WTC11 (cell line): ENCODE results near the gene TRIM44. TPM values are rescaled to one million over a fixed set of nuclear protein-coding genes. Genes with fewer than 3 reads are reported as not detected.
"Not testable (repeated sequence)": the region's sequence is repeated elsewhere in the genome, so short reads cannot be mapped to it uniquely, and the experiment has no call there.

ENCODE experiments used
- ATAC-seq: fragments of 200-7000 bp; cut with Tn5 transposase; 2 replicates; pipeline ENCODE4 v1.10.0; 2021; ENCODE audit warnings: mild to moderate bottlenecking, moderate library complexity
- CTCF ChIA-PET: fragments of 300-600 bp; sonication (Branson Sonifier 250); formaldehyde crosslinking; loops from one replicate; lab custom pipeline; 2021; ENCODE audit warnings: antibody characterized with exemption; lab: Charles Lee
- POLR2A ChIA-PET: fragments of 350-600 bp; sonication (Branson Sonifier 250); formaldehyde crosslinking; loops from one replicate; lab custom pipeline; 2021; ENCODE audit warnings: antibody characterized with exemption; lab: Charles Lee
- DNase-seq: peaks from one replicate; pipeline ENCODE4 v3.0.0; 2021; ENCODE audit warnings: low spot score
- H3K27ac Mint-ChIP-seq: 2 replicates; pipeline ENCODE4 v1.8.0; 2021; ENCODE audit warnings: mixed read lengths
- H3K27me3 Mint-ChIP-seq: 2 replicates; pipeline ENCODE4 v1.8.0; 2021; ENCODE audit warnings: low read depth, mild to moderate bottlenecking, moderate library complexity, mixed read lengths
- H3K36me3 Mint-ChIP-seq: 2 replicates; pipeline ENCODE4 v1.8.0; 2021; ENCODE audit warnings: mixed read lengths
- H3K4me1 Mint-ChIP-seq: 2 replicates; pipeline ENCODE4 v1.8.0; 2022; ENCODE audit warnings: mixed read lengths
- H3K4me3 Mint-ChIP-seq: 2 replicates; pipeline ENCODE4 v1.8.0; 2021; ENCODE audit warnings: mild to moderate bottlenecking, moderate library complexity, mixed read lengths
- H3K9me3 Mint-ChIP-seq: 2 replicates; pipeline ENCODE4 v1.8.0; 2021; ENCODE audit warnings: mixed read lengths
- ELF4 ChIP-seq: sonication (generic); formaldehyde crosslinking; IDR thresholded peaks from 2 replicates; pipeline ENCODE4 v1.8.1; 2022; ENCODE audit warnings: low read depth, mild to moderate bottlenecking, moderate library complexity, missing genetic modification reagents
- FOXK1 ChIP-seq: sonication (generic); formaldehyde crosslinking; IDR thresholded peaks from 2 replicates; pipeline ENCODE4 v1.8.0; 2022; ENCODE audit warnings: mild to moderate bottlenecking, moderate library complexity, missing genetic modification reagents
- GABPB1 ChIP-seq: sonication (generic); formaldehyde crosslinking; IDR thresholded peaks from 2 replicates; pipeline ENCODE4 v1.8.1; 2023; ENCODE audit warnings: mild to moderate bottlenecking, missing genetic modification reagents
- GTF2I ChIP-seq: fragments of 250-450 bp; sonication (Bioruptor Pico); conservative IDR thresholded peaks from 2 replicates; pipeline ENCODE4 v1.4.0; 2021; ENCODE audit warnings: mild to moderate bottlenecking
- HMGA2 ChIP-seq: fragments of 250-450 bp; sonication (Bioruptor Pico); IDR thresholded peaks from 2 replicates; pipeline ENCODE4 v1.4.0; 2021; ENCODE audit warnings: mild to moderate bottlenecking, moderate library complexity
- JUN ChIP-seq: sonication (generic); formaldehyde crosslinking; IDR thresholded peaks from 2 replicates; pipeline ENCODE4 v1.8.0; 2023; ENCODE audit warnings: mild to moderate bottlenecking, missing genetic modification reagents
- KAT7 ChIP-seq: sonication (generic); formaldehyde crosslinking; IDR thresholded peaks from 2 replicates; pipeline ENCODE4 v1.8.1; 2023; ENCODE audit warnings: missing genetic modification reagents, mild to moderate bottlenecking, borderline replicate concordance
- MYBL2 ChIP-seq: sonication (generic); formaldehyde crosslinking; IDR thresholded peaks from 2 replicates; pipeline ENCODE4 v1.8.1; 2023; ENCODE audit warnings: mild to moderate bottlenecking, moderate library complexity, missing genetic modification reagents
- SMAD4 ChIP-seq: sonication (generic); formaldehyde crosslinking; IDR thresholded peaks from 2 replicates; pipeline ENCODE4 v1.8.0; 2022; ENCODE audit warnings: mild to moderate bottlenecking, missing genetic modification reagents
- SP1 ChIP-seq: sonication (generic); formaldehyde crosslinking; conservative IDR thresholded peaks from 2 replicates; pipeline ENCODE4 v1.8.1; 2022; ENCODE audit warnings: missing genetic modification reagents
- ZNF416 ChIP-seq: fragments of 250-450 bp; sonication (Bioruptor Pico); IDR thresholded peaks from 2 replicates; pipeline ENCODE4 v1.9.0; 2021; ENCODE audit warnings: mild to moderate bottlenecking, inconsistent platforms
- total RNA-seq: library from RNA; stranded (reverse); gene quantifications from 3 replicates; pipeline ENCODE4 v1.2.3, GENCODE V29; 2021
- TF ChIP-seq, protein P1 (sequence below): sonication (generic); formaldehyde crosslinking; IDR thresholded peaks from 2 replicates; pipeline ENCODE4 v1.8.1; 2023; ENCODE audit warnings: mild to moderate bottlenecking, missing genetic modification reagents, borderline replicate concordance
- TF ChIP-seq, protein P2 (sequence below): sonication (generic); formaldehyde crosslinking; IDR thresholded peaks from 2 replicates; pipeline ENCODE4 v1.8.1; 2023; ENCODE audit warnings: mild to moderate bottlenecking, moderate library complexity, missing genetic modification reagents
- TF ChIP-seq, protein P3 (sequence below): sonication (generic); formaldehyde crosslinking; IDR thresholded peaks from 2 replicates; pipeline ENCODE4 v1.8.0; 2022; ENCODE audit warnings: mild to moderate bottlenecking, missing genetic modification reagents
- TF ChIP-seq, protein P4 (sequence below): sonication (generic); formaldehyde crosslinking; IDR thresholded peaks from 2 replicates; pipeline ENCODE4 v1.8.0; 2022; ENCODE audit warnings: mild to moderate bottlenecking, missing genetic modification reagents
- TF ChIP-seq, protein P5 (sequence below): fragments of 250-450 bp; sonication (Bioruptor Pico); IDR thresholded peaks from 2 replicates; pipeline ENCODE4 v1.9.0; 2021; ENCODE audit warnings: mild to moderate bottlenecking
- TF ChIP-seq, protein P6 (sequence below): fragments of 250-450 bp; sonication (Bioruptor Pico); IDR thresholded peaks from 2 replicates; pipeline ENCODE4 v1.9.0; 2021; ENCODE audit warnings: moderate library complexity, mild to moderate bottlenecking, inconsistent platforms, borderline replicate concordance
- TF ChIP-seq, protein P7 (sequence below): sonication (generic); formaldehyde crosslinking; IDR thresholded peaks from 2 replicates; pipeline ENCODE4 v1.8.0; 2022; ENCODE audit warnings: mild to moderate bottlenecking, missing genetic modification reagents
- TF ChIP-seq, protein P8 (sequence below): sonication (generic); formaldehyde crosslinking; IDR thresholded peaks from 2 replicates; pipeline ENCODE4 v1.8.1; 2022; ENCODE audit warnings: mild to moderate bottlenecking, moderate library complexity, missing genetic modification reagents

Gene TRIM44
- total RNA-seq, 1 experiment from 2014 or later: 27.4 TPM

DNA sequence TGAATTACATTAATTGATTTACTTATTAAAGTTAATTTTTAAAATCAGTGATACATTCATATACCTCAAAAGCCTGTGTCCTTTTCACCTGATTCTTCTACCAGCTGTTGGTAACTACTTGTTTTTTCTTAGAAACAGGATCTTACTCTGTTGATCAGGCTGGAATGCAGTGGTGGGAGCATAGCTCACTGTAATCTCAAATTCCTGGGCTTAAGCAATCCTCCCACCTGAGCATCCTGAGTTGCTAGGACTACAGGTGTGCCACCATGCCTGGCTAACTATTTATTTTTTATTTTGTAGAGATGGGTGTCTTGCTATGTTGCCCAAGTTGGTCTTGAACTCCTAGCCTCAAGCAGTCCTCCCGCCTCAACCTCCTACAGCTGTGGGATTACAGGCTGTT lies 4.7 kb downstream of the TRIM44 start (continued):
- TF ChIP-seq, protein P1, sequence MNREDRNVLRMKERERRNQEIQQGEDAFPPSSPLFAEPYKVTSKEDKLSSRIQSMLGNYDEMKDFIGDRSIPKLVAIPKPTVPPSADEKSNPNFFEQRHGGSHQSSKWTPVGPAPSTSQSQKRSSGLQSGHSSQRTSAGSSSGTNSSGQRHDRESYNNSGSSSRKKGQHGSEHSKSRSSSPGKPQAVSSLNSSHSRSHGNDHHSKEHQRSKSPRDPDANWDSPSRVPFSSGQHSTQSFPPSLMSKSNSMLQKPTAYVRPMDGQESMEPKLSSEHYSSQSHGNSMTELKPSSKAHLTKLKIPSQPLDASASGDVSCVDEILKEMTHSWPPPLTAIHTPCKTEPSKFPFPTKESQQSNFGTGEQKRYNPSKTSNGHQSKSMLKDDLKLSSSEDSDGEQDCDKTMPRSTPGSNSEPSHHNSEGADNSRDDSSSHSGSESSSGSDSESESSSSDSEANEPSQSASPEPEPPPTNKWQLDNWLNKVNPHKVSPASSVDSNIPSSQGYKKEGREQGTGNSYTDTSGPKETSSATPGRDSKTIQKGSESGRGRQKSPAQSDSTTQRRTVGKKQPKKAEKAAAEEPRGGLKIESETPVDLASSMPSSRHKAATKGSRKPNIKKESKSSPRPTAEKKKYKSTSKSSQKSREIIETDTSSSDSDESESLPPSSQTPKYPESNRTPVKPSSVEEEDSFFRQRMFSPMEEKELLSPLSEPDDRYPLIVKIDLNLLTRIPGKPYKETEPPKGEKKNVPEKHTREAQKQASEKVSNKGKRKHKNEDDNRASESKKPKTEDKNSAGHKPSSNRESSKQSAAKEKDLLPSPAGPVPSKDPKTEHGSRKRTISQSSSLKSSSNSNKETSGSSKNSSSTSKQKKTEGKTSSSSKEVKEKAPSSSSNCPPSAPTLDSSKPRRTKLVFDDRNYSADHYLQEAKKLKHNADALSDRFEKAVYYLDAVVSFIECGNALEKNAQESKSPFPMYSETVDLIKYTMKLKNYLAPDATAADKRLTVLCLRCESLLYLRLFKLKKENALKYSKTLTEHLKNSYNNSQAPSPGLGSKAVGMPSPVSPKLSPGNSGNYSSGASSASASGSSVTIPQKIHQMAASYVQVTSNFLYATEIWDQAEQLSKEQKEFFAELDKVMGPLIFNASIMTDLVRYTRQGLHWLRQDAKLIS (CRISPR knock-in tag): no peak
- no peak for TF ChIP-seq GABPB1 (CRISPR knock-in tag)
- TF ChIP-seq GTF2I: no peak
- TF ChIP-seq, protein P2, sequence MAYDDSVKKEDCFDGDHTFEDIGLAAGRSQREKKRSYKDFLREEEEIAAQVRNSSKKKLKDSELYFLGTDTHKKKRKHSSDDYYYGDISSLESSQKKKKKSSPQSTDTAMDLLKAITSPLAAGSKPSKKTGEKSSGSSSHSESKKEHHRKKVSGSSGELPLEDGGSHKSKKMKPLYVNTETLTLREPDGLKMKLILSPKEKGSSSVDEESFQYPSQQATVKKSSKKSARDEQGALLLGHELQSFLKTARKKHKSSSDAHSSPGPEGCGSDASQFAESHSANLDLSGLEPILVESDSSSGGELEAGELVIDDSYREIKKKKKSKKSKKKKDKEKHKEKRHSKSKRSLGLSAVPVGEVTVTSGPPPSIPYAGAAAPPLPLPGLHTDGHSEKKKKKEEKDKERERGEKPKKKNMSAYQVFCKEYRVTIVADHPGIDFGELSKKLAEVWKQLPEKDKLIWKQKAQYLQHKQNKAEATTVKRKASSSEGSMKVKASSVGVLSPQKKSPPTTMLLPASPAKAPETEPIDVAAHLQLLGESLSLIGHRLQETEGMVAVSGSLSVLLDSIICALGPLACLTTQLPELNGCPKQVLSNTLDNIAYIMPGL (CRISPR knock-in tag): no peak
- no peak for TF ChIP-seq JUN (CRISPR knock-in tag)
- no peak for TF ChIP-seq SMAD4 (CRISPR knock-in tag)
- TF ChIP-seq, protein P3, sequence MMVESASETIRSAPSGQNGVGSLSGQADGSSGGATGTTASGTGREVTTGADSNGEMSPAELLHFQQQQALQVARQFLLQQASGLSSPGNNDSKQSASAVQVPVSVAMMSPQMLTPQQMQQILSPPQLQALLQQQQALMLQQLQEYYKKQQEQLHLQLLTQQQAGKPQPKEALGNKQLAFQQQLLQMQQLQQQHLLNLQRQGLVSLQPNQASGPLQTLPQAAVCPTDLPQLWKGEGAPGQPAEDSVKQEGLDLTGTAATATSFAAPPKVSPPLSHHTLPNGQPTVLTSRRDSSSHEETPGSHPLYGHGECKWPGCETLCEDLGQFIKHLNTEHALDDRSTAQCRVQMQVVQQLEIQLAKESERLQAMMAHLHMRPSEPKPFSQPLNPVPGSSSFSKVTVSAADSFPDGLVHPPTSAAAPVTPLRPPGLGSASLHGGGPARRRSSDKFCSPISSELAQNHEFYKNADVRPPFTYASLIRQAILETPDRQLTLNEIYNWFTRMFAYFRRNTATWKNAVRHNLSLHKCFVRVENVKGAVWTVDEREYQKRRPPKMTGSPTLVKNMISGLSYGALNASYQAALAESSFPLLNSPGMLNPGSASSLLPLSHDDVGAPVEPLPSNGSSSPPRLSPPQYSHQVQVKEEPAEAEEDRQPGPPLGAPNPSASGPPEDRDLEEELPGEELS (CRISPR knock-in tag): no peak
- TF ChIP-seq, protein P4, sequence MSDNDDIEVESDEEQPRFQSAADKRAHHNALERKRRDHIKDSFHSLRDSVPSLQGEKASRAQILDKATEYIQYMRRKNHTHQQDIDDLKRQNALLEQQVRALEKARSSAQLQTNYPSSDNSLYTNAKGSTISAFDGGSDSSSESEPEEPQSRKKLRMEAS (CRISPR knock-in tag): no peak

DNA sequence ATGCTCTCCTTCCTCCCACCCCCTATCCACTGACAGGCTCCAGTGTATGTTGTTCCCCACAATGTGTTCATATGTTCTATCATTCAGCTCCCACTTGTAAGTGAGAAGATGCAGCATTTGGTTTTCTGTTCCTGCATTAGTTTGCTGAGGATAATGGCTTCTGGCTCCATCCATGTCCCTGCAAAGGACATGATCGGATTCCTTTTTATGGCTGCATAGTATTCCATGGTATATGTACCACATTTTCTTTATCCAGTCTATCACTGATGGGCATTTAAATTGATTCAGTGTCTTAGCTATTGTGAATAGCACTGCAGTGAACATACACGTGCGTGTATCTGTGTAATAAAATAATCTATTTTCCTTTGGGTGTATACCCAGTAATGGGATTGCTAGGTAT lies 5.8 kb downstream of the TRIM44 start:
- H3K27ac Mint-ChIP-seq, CTCF ChIA-PET, H3K4me3 Mint-ChIP-seq, ATAC-seq, DNase-seq, POLR2A ChIA-PET: not testable (repeated sequence)
- H3K9me3 Mint-ChIP-seq: peaks cover 36% of the 10 kb centered on the region
- peaks cover 14% of the 10 kb centered on the region for H3K4me1 Mint-ChIP-seq
- peaks cover 36% of the 10 kb centered on the region for H3K36me3 Mint-ChIP-seq
- H3K27me3 Mint-ChIP-seq: peaks cover 23% of the 10 kb centered on the region

DNA sequence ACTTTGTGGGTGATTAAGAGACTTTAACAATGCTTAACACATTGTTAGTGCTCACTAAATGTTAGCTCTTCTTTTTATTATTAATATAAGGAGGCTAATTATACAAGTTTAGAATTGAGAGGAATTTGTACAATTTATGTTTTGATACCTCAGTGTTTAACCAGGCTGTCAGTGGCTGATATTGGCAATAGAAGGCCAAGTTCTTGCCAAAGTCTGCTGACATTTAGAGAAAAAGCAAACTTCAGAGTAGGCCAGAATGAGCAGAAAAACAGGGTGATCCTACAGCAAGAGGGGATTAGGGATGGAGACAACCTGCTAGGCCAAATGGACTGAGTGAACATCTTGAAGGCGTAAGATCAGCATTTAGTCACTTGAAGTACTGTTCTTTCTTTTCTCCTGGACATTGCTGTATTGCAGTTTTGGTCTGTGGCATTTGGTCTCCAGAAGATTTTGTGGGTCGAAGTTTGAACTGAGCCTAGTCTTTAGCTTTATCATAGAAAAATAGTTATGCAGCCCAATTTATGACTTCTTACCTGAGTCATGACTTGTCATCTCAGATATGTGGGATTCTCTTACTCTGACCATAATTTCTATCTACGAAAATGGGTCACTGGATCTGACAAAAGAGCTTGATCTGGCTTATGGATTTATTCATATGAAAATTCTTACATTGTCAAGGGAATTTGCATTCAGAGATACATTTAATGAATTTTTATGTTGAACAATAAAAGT lies 9.0 kb downstream of the TRIM44 start:
- ChIA-PET CTCF (interaction anchor here (1.7 kb wide), 1 partner anchor 150 kb away, joined by 8 read pairs; no protein-coding TSS in a partner anchor), POLR2A (no interaction called here)
- H3K4me1 Mint-ChIP-seq: peaks cover 4% of the 10 kb centered on the region
- no peak overlapping the region for H3K4me3 Mint-ChIP-seq
- no peak for ATAC-seq
- H3K27ac Mint-ChIP-seq: no peak overlapping the region
- H3K36me3 Mint-ChIP-seq: peaks cover 11% of the 10 kb centered on the region
- no peak for DNase-seq
- H3K9me3 Mint-ChIP-seq: peaks cover 9% of the 10 kb centered on the region
- H3K27me3 Mint-ChIP-seq: no peaks in the 10 kb centered on the region; the same call in 1 of the 2 replicates
- TF ChIP-seq MYBL2: no peak
- TF ChIP-seq, protein P5, sequence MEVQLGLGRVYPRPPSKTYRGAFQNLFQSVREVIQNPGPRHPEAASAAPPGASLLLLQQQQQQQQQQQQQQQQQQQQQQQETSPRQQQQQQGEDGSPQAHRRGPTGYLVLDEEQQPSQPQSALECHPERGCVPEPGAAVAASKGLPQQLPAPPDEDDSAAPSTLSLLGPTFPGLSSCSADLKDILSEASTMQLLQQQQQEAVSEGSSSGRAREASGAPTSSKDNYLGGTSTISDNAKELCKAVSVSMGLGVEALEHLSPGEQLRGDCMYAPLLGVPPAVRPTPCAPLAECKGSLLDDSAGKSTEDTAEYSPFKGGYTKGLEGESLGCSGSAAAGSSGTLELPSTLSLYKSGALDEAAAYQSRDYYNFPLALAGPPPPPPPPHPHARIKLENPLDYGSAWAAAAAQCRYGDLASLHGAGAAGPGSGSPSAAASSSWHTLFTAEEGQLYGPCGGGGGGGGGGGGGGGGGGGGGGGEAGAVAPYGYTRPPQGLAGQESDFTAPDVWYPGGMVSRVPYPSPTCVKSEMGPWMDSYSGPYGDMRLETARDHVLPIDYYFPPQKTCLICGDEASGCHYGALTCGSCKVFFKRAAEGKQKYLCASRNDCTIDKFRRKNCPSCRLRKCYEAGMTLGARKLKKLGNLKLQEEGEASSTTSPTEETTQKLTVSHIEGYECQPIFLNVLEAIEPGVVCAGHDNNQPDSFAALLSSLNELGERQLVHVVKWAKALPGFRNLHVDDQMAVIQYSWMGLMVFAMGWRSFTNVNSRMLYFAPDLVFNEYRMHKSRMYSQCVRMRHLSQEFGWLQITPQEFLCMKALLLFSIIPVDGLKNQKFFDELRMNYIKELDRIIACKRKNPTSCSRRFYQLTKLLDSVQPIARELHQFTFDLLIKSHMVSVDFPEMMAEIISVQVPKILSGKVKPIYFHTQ (CRISPR knock-in tag): no peak
- no peak for TF ChIP-seq ELF4 (CRISPR knock-in tag)
- no peak for TF ChIP-seq HMGA2 (CRISPR knock-in tag)
- TF ChIP-seq, protein P6, sequence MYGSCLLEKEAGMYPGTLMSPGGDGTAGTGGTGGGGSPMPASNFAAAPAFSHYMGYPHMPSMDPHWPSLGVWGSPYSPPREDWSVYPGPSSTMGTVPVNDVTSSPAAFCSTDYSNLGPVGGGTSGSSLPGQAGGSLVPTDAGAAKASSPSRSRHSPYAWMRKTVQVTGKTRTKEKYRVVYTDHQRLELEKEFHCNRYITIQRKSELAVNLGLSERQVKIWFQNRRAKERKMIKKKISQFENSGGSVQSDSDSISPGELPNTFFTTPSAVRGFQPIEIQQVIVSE (CRISPR knock-in tag): no peak
- TF ChIP-seq, protein P4 (CRISPR knock-in tag): no peak
- no peak for TF ChIP-seq ZNF416 (CRISPR knock-in tag)
- TF ChIP-seq SP1 (CRISPR knock-in tag): no peak
- no peak for TF ChIP-seq KAT7 (CRISPR knock-in tag)
- TF ChIP-seq, protein P7, sequence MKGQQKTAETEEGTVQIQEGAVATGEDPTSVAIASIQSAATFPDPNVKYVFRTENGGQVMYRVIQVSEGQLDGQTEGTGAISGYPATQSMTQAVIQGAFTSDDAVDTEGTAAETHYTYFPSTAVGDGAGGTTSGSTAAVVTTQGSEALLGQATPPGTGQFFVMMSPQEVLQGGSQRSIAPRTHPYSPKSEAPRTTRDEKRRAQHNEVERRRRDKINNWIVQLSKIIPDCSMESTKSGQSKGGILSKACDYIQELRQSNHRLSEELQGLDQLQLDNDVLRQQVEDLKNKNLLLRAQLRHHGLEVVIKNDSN (CRISPR knock-in tag): no peak
- no peak for TF ChIP-seq FOXK1
- TF ChIP-seq, protein P8, sequence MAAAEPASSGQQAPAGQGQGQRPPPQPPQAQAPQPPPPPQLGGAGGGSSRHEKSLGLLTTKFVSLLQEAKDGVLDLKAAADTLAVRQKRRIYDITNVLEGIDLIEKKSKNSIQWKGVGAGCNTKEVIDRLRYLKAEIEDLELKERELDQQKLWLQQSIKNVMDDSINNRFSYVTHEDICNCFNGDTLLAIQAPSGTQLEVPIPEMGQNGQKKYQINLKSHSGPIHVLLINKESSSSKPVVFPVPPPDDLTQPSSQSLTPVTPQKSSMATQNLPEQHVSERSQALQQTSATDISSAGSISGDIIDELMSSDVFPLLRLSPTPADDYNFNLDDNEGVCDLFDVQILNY (CRISPR knock-in tag): no peak
